ENCODE measurements around the gene IGF2BP1. TPM values are rescaled to one million over a fixed set of nuclear protein-coding genes. Genes with fewer than 3 reads are reported as not detected.

The IGF2BP1 gene
- total and polyA plus RNA-seq, 2 of the 8 experiments (the other 6 are each of a cell fraction or from before 2014, with no cell fraction given): 41.6 to 513 TPM

- peak; percentile 95 for FAIRE-seq
- Histone ChIP-seq H3K23ac (ENCODE audit: insufficient read length) (no peak overlapping the region), H3K14ac (ENCODE audit: insufficient read length) (no peak overlapping the region), H2BK15ac (ENCODE audit: low read length) (0 out of 2 replicates have a peak overlapping the region, but pooled peaks have one; percentile 19), H3K79me1 (ENCODE audit: low read depth, low read length) (peaks cover 6% of the 10 kb centered on the region), H2AK5ac (ENCODE audit: low read depth, low read length) (peak overlapping the region; percentile 69), H3K9me3 (ENCODE audit: insufficient read depth in 2 of 2, low read depth in 1 of 2, low read length in 1 of 2) (no peaks in the 10 kb centered on the region), H3K27ac (ENCODE audit: low read depth, low read length) (peak overlapping the region; percentile 90), H3K18ac (ENCODE audit: extremely low read depth, low read length) (peak overlapping the region; percentile 80), H3K56ac (replicated peaks; ENCODE audit: insufficient read length, low read depth, low read length) (no peak overlapping the region), H3K4me3 (ENCODE audit: extremely low read depth in 1 of 4, insufficient read depth in 2 of 4, low read depth in 3 of 4, low read length in 4 of 4) (peak overlapping the region in 3 of 4 experiments; percentile 12 to 44 (median 26); a peak in 4 of 8 replicates), H3K4me2 (ENCODE audit: insufficient read depth in 1 of 2, low read depth in 2 of 2, low read length in 2 of 2) (peak overlapping the region; percentile 70 to 73), H3K23me2 (ENCODE audit: low read depth, low read length) (no peaks in the 10 kb centered on the region; the same call in 1 of the 2 replicates), H3K4ac (replicated peaks; ENCODE audit: insufficient read length, low read depth, low read length) (peak overlapping the region; percentile 49), H3K9ac (replicated peaks in 1 of 4; ENCODE audit: extremely low read depth in 1 of 4, low read depth in 3 of 4, low read length in 3 of 4) (peak overlapping the region in 2 of 4 experiments; percentile 60 to 64; a peak in 4 of 7 replicates), H4K8ac (ENCODE audit: extremely low read depth, insufficient read depth, low read length) (no peak overlapping the region), H3K79me2 (ENCODE audit: control insufficient read depth in 1 of 2, insufficient read depth in 2 of 2, low read length in 2 of 2) (peaks cover 19 to 94% of the 10 kb centered on the region in 2 experiments), H2BK5ac (ENCODE audit: low read depth, low read length) (peak overlapping the region; percentile 97), H3K27me3 (replicated peaks in 1 of 4; ENCODE audit: control insufficient read depth in 3 of 4, extremely low read depth in 1 of 4, insufficient read depth in 3 of 4, low read length in 3 of 4) (no peaks in the 10 kb centered on the region), H4K20me1 (replicated peaks in 1 of 2; ENCODE audit: control insufficient read depth in 1 of 2, insufficient read depth in 2 of 2, low read length in 2 of 2) (peaks cover 8 to 13% of the 10 kb centered on the region in 2 experiments), H4K91ac (replicated peaks; ENCODE audit: insufficient read length, low read length) (peak overlapping the region; percentile 45), H2BK120ac (replicated peaks; ENCODE audit: low read depth, low read length) (peak overlapping the region; percentile 16), H3K4me1 (replicated peaks in 1 of 4; ENCODE audit: control insufficient read depth in 3 of 4, insufficient read depth in 4 of 4, low read length in 3 of 4) (peaks cover 19 to 45% (median 34%) of the 10 kb centered on the region in 4 experiments), H2BK20ac (ENCODE audit: low read length) (peak overlapping the region; percentile 51; the same call in 1 of the 2 replicates), H3K36me3 (ENCODE audit: control insufficient read depth in 2 of 4, insufficient read depth in 4 of 4, low read length in 3 of 4) (peaks cover 4 to 39% (median 17%) of the 10 kb centered on the region in 4 experiments; a peak in 7 of 8 replicates), H2AFZ (ENCODE audit: low read length) (no peak overlapping the region), H2BK12ac (ENCODE audit: low read depth, low read length) (peak overlapping the region; percentile 96; the same call in 1 of the 2 replicates), H4K5ac (ENCODE audit: insufficient read length, low read depth, low read length) (peak overlapping the region; percentile 27)
- DNase-seq (ENCODE audit: low read depth in 1 of 2, low spot score in 2 of 2): peak; percentile 80 to 92
- ChIA-PET POLR2A (ENCODE audit: partially characterized antibody) (interaction anchor here (0.8 to 3.9 kb wide), 12 partner anchors 9 to 94 kb away, joined by 3 to 60 read pairs (median 9); partner anchors contain the start of genes IGF2BP1 and SNF8), CTCF (ENCODE audit: partially characterized antibody) (interaction anchor here (0.8 to 9.4 kb wide), 7 partner anchors 9 to 78 kb away, joined by 3 to 222 read pairs (median 4); partner anchors contain the start of gene SNF8)
- 2% methylated on average over 6 of the region's 6 CpGs; no CpG with 5 or more reads in 1 of the 2 experiments for WGBS, 2 experiments (ENCODE audit: extremely low coverage in 1 of 2, insufficient coverage in 1 of 2, insufficient read length in 1 of 2, insufficient replicate concordance in 2 of 2, low coverage in 1 of 2, low lambda C conversion rate in 2 of 2, missing lambda C conversion rate in 1 of 2)
- TF ChIP-seq RNF2 (IDR thresholded peaks at IDR 0.05; ENCODE audit: borderline replicate concordance, low read depth, low read length, missing control alignments, poor library complexity, severe bottlenecking) (no peak), CREB1 (IDR thresholded peaks at IDR 0.05) (no peak), SP4 (IDR thresholded peaks at IDR 0.05; ENCODE audit: low read length) (peak; percentile 87), ASH2L (IDR thresholded peaks at IDR 0.05; ENCODE audit: low read length) (peak; percentile 98), KDM1A (IDR thresholded peaks at IDR 0.05; ENCODE audit: borderline replicate concordance, low read length) (peak; percentile 74; the same call in 1 of the 2 replicates), GABPA (IDR thresholded peaks at IDR 0.05; ENCODE audit: borderline replicate concordance, insufficient read depth, low read length) (no peak), ATF3 (IDR thresholded peaks at IDR 0.05; ENCODE audit: insufficient read depth, low read depth, low read length) (no peak), JUN (IDR thresholded peaks at IDR 0.05; ENCODE audit: low read depth, low read length) (no peak), POU5F1 (IDR thresholded peaks at IDR 0.05; ENCODE audit: low read depth, low read length) (0 out of 2 replicates have a peak, but pooled peaks have one; percentile 39), RBBP5 (IDR thresholded peaks at IDR 0.05; ENCODE audit: borderline replicate concordance, low read depth, low read length) (peak; percentile 35; the same call in 1 of the 2 replicates), BRCA1 (IDR thresholded peaks at IDR 0.05; ENCODE audit: low read depth, low read length) (no peak)
Observed at GRCh38 chr17:49022391-49022941, 25.3 kb downstream of the IGF2BP1 start.
